Testis (tissue), 2 donors: ENCODE measurements around the gene COL5A1.

Experiments used
- CTCF ChIP-seq, 3 experiments: fragments of 450-650 bp in 2 of 3; fragments of 200-600 bp in 1 of 3; sonication (generic) in 1 of 3; IDR thresholded peaks; one replicate each; pipeline ENCODE4 v1.5.1; 2016 to 2019; ENCODE audit warnings: antibody characterized with exemption in 3 of 3, mild to moderate bottlenecking in 2 of 3, moderate library complexity in 1 of 3
- POLR2A ChIP-seq: fragments of 450-650 bp; IDR thresholded peaks from one replicate; pipeline ENCODE4 v1.6.1; 2017; ENCODE audit warnings: antibody characterized with exemption, mild to moderate bottlenecking, moderate library complexity

DNA sequence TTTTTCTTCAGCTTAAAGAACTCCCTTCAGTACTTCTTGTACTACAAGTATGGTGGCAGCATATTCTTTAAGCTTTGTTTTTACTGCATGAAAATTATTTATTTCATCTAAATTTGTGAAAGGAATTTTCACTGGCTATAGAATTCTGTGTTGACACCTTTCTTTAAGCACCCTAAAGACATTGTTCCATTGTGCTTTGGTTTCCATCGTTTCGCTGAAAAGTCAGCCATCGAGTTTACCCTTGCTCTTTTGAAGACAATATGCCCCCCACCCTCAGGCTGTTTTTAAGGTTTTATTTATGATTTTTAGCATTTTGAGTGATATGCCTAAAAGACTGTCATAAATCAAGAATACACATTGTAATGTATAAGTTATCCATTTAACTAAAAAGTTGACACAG, 27.3 kb upstream of the COL5A1 start:
- TF ChIP-seq POLR2A, result no peak
- no peak for TF ChIP-seq CTCF (IDR thresholded peaks at IDR 0.05)
